HFFc6 (cell line): ENCODE results near the gene UTP14C. TPM values are rescaled to one million over a fixed set of nuclear protein-coding genes. Genes with fewer than 3 reads are reported as not detected.
A peak's percentile ranks its signal among the peaks of the same experiment; 100 is the strongest.

Experiments
- DNase-seq: peaks from one replicate; pipeline ENCODE4 v3.0.0-alpha.2; 2018
- H3K27ac Mint-ChIP-seq: 2 replicates; pipeline ENCODE4 v1.8.0; 2020; ENCODE audit warnings: mild to moderate bottlenecking, mixed read lengths
- H3K27me3 Mint-ChIP-seq: 2 replicates; pipeline ENCODE4 v1.8.0; 2021; ENCODE audit warnings: mild to moderate bottlenecking, moderate library complexity, mixed read lengths; ENCODE audit not compliant: insufficient read depth
- H3K36me3 Mint-ChIP-seq: 2 replicates; pipeline ENCODE4 v1.8.0; 2021; ENCODE audit warnings: low read depth, mixed read lengths
- H3K4me1 Mint-ChIP-seq: 2 replicates; pipeline ENCODE4 v1.8.0; 2020; ENCODE audit warnings: low read depth, mixed read lengths
- H3K4me3 Mint-ChIP-seq: 2 replicates; pipeline ENCODE4 v1.8.0; 2020; ENCODE audit warnings: mild to moderate bottlenecking, moderate library complexity, mixed read lengths
- H3K9me3 Mint-ChIP-seq: 2 replicates; pipeline ENCODE4 v1.8.0; 2020; ENCODE audit warnings: mild to moderate bottlenecking, mixed read lengths
- CTCF ChIP-seq: fragments of 200-600 bp; sonication (generic); IDR thresholded peaks from 2 replicates; pipeline ENCODE4 v1.5.0; 2021; ENCODE audit warnings: antibody characterized with exemption, mild to moderate bottlenecking
- total RNA-seq, 6 experiments: library from RNA; stranded (reverse); fragmentation: NEBNext Ultra II Directional; extraction: Animal tissue kit (Norgen Biotek cat#: 25700); gene quantifications; 2 replicates in 1 of 6; 3 replicates in 5 of 6; pipeline ENCODE4 v1.2.3, GENCODE V29; 2021

The UTP14C gene
- total RNA-seq, 6 experiments from 2014 or later = 14.9 to 20.3 (median 17.5) TPM

- H3K27ac Mint-ChIP-seq = no peak overlapping the region
Observed at GRCh38 chr13:52004511-52005170, 19.9 kb upstream of the UTP14C start.

GRCh38 chr13:52005841-52006522, 18.5 kb upstream of the UTP14C start:
- Mint-ChIP-seq H3K4me1 (peaks cover 4% of the 10 kb centered on the region), H3K36me3 (no peaks in the 10 kb centered on the region), H3K9me3 (no peaks in the 10 kb centered on the region), H3K4me3 (no peak overlapping the region), H3K27me3 (peaks cover 34% of the 10 kb centered on the region), H3K27ac (no peak overlapping the region)
- no peak for DNase-seq
- TF ChIP-seq CTCF = no peak

More at GRCh38 chr13:52004511-52005170, 19.9 kb upstream of the UTP14C start:
- Mint-ChIP-seq H3K4me3 (no peak overlapping the region), H3K27me3 (peaks cover 27% of the 10 kb centered on the region), H3K4me1 (no peaks in the 10 kb centered on the region), H3K36me3 (no peaks in the 10 kb centered on the region), H3K9me3 (no peaks in the 10 kb centered on the region)
- DNase-seq = no peak
- no peak for TF ChIP-seq CTCF

GRCh38 chr13:52006523-52007245, 17.8 kb upstream of the UTP14C start:
- Mint-ChIP-seq H3K9me3 (no peaks in the 10 kb centered on the region), H3K4me1 (peaks cover 9% of the 10 kb centered on the region), H3K36me3 (no peaks in the 10 kb centered on the region), H3K4me3 (no peak overlapping the region), H3K27me3 (peaks cover 37% of the 10 kb centered on the region), H3K27ac (no peak overlapping the region)
- no peak for TF ChIP-seq CTCF
- no peak for DNase-seq

- Mint-ChIP-seq H3K27me3 (peaks cover 37% of the 10 kb centered on the region), H3K4me3 (no peak overlapping the region; the same call in 1 of the 2 replicates), H3K27ac (no peak overlapping the region), H3K4me1 (peaks cover 9% of the 10 kb centered on the region), H3K9me3 (no peaks in the 10 kb centered on the region), H3K36me3 (no peaks in the 10 kb centered on the region)
- no peak for DNase-seq
- no peak for TF ChIP-seq CTCF
Observed at GRCh38 chr13:52009946-52010345, 14.5 kb upstream of the UTP14C start.

- peak; percentile 29; the same call in 1 of the 2 replicates for TF ChIP-seq CTCF
- no peaks in the 10 kb centered on the region for H3K9me3 Mint-ChIP-seq
- H3K36me3 Mint-ChIP-seq = peaks cover 6% of the 10 kb centered on the region
- peak within 1 kb of the TSS; percentile 100 for H3K4me3 Mint-ChIP-seq
- peaks cover 27% of the 10 kb centered on the region for H3K27me3 Mint-ChIP-seq
- peaks cover 9% of the 10 kb centered on the region for H3K4me1 Mint-ChIP-seq
- no peak for DNase-seq
- peak within 1 kb of the TSS; percentile 97 for H3K27ac Mint-ChIP-seq
Observed at GRCh38 chr13:52010890-52011631, 13.4 kb upstream of the UTP14C start, which contains the start of gene ATP7B. Gene ATP7B, minus strand, starts transcription at chr13:52011450. Its CDS starts 113 bp downstream, at chr13:52011337.
